ENCODE data around the gene ZBTB7B. TPM values are rescaled to one million over a fixed set of nuclear protein-coding genes. Genes with fewer than 3 reads are reported as not detected.
A peak's percentile ranks its signal among the peaks of the same experiment; 100 is the strongest.

ZBTB7B gene
- total and polyA plus RNA-seq, 9 of the 15 experiments (the other 6 are each of a cell fraction or from before 2014, with no cell fraction given): 0.04 to 46.5 (median 15.2) TPM

DNA sequence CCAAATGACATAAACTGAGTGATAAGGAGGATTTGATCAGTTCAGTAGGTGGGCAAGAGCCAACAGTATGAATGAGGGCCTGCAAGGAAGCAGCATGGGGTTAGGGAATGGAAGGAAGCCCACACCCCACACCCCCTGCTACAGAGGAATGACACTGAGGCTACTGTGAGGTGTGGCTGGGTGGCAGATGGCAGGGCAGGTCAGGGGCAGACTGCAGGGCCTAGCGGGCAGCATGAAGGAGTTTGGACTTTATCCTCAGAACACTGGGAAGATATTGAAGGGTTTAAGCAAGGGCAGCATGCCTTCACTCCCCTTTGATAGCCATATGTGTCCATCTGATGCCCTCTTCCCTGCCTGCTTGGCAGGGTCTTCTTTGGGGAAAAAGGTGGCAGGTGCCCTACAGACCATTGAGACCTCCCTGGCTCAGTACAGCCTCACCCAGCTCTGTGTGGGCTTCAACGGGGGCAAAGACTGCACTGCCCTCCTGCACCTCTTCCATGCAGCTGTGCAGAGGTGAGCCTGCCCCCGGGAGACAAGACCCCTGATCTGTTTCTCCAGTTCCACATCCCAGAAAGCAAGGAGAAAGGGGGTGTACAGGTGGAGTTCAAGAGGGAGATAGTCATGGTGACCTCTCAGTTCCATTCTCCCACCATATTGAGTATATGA, 13.3 kb upstream of the ZBTB7B start:
- BruUV-seq (replicated peaks): no TSS peak
- WGBS (ENCODE audit: insufficient coverage, low coverage, missing lambda C conversion rate): 90% methylated on average over 3 of the region's 3 CpGs
- ATAC-seq (no peak), FAIRE-seq (no peak), DNase-seq (ENCODE audit: extremely low read depth in 1 of 4, low spot score in 3 of 4) (no peak)
- Histone ChIP-seq H4K20me1 (replicated peaks; ENCODE audit: control insufficient read depth, insufficient read depth, low read length) (no peaks in the 10 kb centered on the region; the same call in 1 of the 2 replicates), H3K4me1 (replicated peaks in 1 of 2; ENCODE audit: control insufficient read depth in 2 of 2, insufficient read depth in 2 of 2, low read length in 2 of 2) (peaks cover 20 to 44% of the 10 kb centered on the region in 2 experiments), H3K9me3 (replicated peaks; ENCODE audit: control insufficient read depth, insufficient read depth, low read depth, low read length) (no peaks in the 10 kb centered on the region), H3K36me3 (ENCODE audit: control insufficient read depth, insufficient read depth, low read length) (peaks cover 61% of the 10 kb centered on the region), H2AFZ (ENCODE audit: low read depth, low read length) (no peak overlapping the region), H3K27me3 (ENCODE audit: control insufficient read depth in 2 of 2, insufficient read depth in 2 of 2, low read length in 2 of 2) (no peaks in the 10 kb centered on the region), H3K9me1 (ENCODE audit: control insufficient read depth, insufficient read depth, low read length) (peaks cover 6% of the 10 kb centered on the region), H3K27ac (ENCODE audit: extremely low read depth, low read depth, low read length) (no peak overlapping the region), H3K79me2 (ENCODE audit: control insufficient read depth, insufficient read depth, low read length) (peaks cover 49% of the 10 kb centered on the region), H3K4me3 (no peak overlapping the region), H3K4me2 (ENCODE audit: insufficient read depth, low read length) (no peak overlapping the region; the same call in 1 of the 2 replicates), H3K9ac (ENCODE audit: insufficient read depth in 1 of 2, low read depth in 2 of 2, low read length in 2 of 2) (peak overlapping the region in 1 of 2 experiments; percentile 80; a peak in 2 of 4 replicates)
- intact Hi-C loops (cut with micrococcal nuclease) (no loop called here), in situ Hi-C loops (cut with MboI) (no loop called here)
- ChIA-PET CTCF (ENCODE audit: low intra/inter-chr PET ratio) (no interaction called here), POLR2A (interaction anchor here (0.5 to 2.8 kb wide), 5 partner anchors 10 to 230 kb away, joined by 3 to 21 read pairs (median 4); no protein-coding TSS in a partner anchor)
- TF ChIP-seq MED1 (CRISPR knock-in tag; IDR thresholded peaks at IDR 0.05; ENCODE audit: borderline replicate concordance) (no peak), DMBX1 (CRISPR knock-in tag; IDR thresholded peaks at IDR 0.05; ENCODE audit: borderline replicate concordance) (no peak), TRIM24 (IDR thresholded peaks at IDR 0.05) (no peak), NR2C1 (IDR thresholded peaks at IDR 0.05) (no peak), NR2C1 (tag; IDR thresholded peaks at IDR 0.05) (no peak), RBFOX2 (IDR thresholded peaks at IDR 0.05; ENCODE audit: low read depth, low read length) (peak; percentile 27; the same call in 1 of the 2 replicates), ZNF197 (CRISPR knock-in tag; IDR thresholded peaks at IDR 0.05; ENCODE audit: low read depth) (no peak)
- TF ChIP-seq, protein P1, sequence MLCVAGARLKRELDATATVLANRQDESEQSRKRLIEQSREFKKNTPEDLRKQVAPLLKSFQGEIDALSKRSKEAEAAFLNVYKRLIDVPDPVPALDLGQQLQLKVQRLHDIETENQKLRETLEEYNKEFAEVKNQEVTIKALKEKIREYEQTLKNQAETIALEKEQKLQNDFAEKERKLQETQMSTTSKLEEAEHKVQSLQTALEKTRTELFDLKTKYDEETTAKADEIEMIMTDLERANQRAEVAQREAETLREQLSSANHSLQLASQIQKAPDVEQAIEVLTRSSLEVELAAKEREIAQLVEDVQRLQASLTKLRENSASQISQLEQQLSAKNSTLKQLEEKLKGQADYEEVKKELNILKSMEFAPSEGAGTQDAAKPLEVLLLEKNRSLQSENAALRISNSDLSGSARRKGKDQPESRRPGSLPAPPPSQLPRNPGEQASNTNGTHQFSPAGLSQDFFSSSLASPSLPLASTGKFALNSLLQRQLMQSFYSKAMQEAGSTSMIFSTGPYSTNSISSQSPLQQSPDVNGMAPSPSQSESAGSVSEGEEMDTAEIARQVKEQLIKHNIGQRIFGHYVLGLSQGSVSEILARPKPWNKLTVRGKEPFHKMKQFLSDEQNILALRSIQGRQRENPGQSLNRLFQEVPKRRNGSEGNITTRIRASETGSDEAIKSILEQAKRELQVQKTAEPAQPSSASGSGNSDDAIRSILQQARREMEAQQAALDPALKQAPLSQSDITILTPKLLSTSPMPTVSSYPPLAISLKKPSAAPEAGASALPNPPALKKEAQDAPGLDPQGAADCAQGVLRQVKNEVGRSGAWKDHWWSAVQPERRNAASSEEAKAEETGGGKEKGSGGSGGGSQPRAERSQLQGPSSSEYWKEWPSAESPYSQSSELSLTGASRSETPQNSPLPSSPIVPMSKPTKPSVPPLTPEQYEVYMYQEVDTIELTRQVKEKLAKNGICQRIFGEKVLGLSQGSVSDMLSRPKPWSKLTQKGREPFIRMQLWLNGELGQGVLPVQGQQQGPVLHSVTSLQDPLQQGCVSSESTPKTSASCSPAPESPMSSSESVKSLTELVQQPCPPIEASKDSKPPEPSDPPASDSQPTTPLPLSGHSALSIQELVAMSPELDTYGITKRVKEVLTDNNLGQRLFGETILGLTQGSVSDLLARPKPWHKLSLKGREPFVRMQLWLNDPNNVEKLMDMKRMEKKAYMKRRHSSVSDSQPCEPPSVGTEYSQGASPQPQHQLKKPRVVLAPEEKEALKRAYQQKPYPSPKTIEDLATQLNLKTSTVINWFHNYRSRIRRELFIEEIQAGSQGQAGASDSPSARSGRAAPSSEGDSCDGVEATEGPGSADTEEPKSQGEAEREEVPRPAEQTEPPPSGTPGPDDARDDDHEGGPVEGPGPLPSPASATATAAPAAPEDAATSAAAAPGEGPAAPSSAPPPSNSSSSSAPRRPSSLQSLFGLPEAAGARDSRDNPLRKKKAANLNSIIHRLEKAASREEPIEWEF (CRISPR knock-in tag; IDR thresholded peaks at IDR 0.05): no peak
- TF ChIP-seq, protein P2, sequence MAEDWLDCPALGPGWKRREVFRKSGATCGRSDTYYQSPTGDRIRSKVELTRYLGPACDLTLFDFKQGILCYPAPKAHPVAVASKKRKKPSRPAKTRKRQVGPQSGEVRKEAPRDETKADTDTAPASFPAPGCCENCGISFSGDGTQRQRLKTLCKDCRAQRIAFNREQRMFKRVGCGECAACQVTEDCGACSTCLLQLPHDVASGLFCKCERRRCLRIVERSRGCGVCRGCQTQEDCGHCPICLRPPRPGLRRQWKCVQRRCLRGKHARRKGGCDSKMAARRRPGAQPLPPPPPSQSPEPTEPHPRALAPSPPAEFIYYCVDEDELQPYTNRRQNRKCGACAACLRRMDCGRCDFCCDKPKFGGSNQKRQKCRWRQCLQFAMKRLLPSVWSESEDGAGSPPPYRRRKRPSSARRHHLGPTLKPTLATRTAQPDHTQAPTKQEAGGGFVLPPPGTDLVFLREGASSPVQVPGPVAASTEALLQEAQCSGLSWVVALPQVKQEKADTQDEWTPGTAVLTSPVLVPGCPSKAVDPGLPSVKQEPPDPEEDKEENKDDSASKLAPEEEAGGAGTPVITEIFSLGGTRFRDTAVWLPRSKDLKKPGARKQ (CRISPR knock-in tag; IDR thresholded peaks at IDR 0.05): no peak
- TF ChIP-seq, protein P3, sequence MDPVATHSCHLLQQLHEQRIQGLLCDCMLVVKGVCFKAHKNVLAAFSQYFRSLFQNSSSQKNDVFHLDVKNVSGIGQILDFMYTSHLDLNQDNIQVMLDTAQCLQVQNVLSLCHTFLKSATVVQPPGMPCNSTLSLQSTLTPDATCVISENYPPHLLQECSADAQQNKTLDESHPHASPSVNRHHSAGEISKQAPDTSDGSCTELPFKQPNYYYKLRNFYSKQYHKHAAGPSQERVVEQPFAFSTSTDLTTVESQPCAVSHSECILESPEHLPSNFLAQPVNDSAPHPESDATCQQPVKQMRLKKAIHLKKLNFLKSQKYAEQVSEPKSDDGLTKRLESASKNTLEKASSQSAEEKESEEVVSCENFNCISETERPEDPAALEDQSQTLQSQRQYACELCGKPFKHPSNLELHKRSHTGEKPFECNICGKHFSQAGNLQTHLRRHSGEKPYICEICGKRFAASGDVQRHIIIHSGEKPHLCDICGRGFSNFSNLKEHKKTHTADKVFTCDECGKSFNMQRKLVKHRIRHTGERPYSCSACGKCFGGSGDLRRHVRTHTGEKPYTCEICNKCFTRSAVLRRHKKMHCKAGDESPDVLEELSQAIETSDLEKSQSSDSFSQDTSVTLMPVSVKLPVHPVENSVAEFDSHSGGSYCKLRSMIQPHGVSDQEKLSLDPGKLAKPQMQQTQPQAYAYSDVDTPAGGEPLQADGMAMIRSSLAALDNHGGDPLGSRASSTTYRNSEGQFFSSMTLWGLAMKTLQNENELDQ (CRISPR knock-in tag; IDR thresholded peaks at IDR 0.05; ENCODE audit: borderline replicate concordance): no peak

All from K562 (cell line).